HFF-Myc (cell line): ENCODE measurements around the gene MRPL48.

Source experiments
- DNase-seq: peaks from one replicate; pipeline ENCODE4 v3.0.0-alpha.2; 2011; ENCODE audit warnings: low read depth; ENCODE audit errors: extremely low read depth
- H3K4me3 ChIP-seq: replicated peaks from 2 replicates; pipeline ENCODE4 v1.5.1; 2011; ENCODE audit warnings: low read depth, mild to moderate bottlenecking, control low read depth, low read length
- CTCF ChIP-seq: IDR thresholded peaks from 2 replicates; pipeline ENCODE4 v1.5.1; 2012; ENCODE audit warnings: mild to moderate bottlenecking, low read depth, low read length, control low read depth; ENCODE audit errors: missing control alignments

MRPL48 gene

GRCh38 chr11:73869332-73869949 is 81.8 kb downstream of the MRPL48 start:
- no peak for TF ChIP-seq CTCF
- no peak overlapping the region for H3K4me3 ChIP-seq
- no peak for DNase-seq

- no peak overlapping the region for H3K4me3 ChIP-seq
- no peak for TF ChIP-seq CTCF
- no peak for DNase-seq
These were observed 82.6 kb downstream of the MRPL48 start for GRCh38 chr11:73870261-73870660.

- no peak overlapping the region for H3K4me3 ChIP-seq
- DNase-seq, result no peak
- TF ChIP-seq CTCF, result no peak
These were observed 85.2 kb downstream of the MRPL48 start for GRCh38 chr11:73872749-73873357.

- no peak for DNase-seq
- H3K4me3 ChIP-seq, result peak overlapping the region; percentile 78
- no peak for TF ChIP-seq CTCF
These were observed 87.7 kb downstream of the MRPL48 start for GRCh38 chr11:73875380-73875779.

GRCh38 chr11:73875840-73876239 is 88.2 kb downstream of the MRPL48 start:
- DNase-seq, result no peak
- peak overlapping the region; percentile 78 for H3K4me3 ChIP-seq
- TF ChIP-seq CTCF, result no peak

GRCh38 chr11:73876424-73877310 is 89.0 kb downstream of the MRPL48 start, which contains the start of the genes COA4 and PAAF1:
TSS of gene COA4 (minus strand) at chr11:73876846. CDS start at chr11:73873378, 3,468 bp downstream.
TSS of gene PAAF1 (plus strand) at chr11:73876999. CDS start at chr11:73877022, 23 bp downstream.
- TF ChIP-seq CTCF, result no peak
- DNase-seq, result peak; percentile 94
- H3K4me3 ChIP-seq, result peak within 1 kb of the TSS; percentile 78
